Measurements from ENCODE around the gene TCL1B. TPM values are rescaled to one million over a fixed set of nuclear protein-coding genes. Genes with fewer than 3 reads are reported as not detected.

Gene TCL1B
- total and polyA plus RNA-seq, 2 experiments from 2014 or later = not detected

GRCh38 chr14:95686935-95687334, 709 bp downstream of the TCL1B start:
- no peak for DNase-seq
- Histone ChIP-seq H3K36me3 (ENCODE audit: low read depth) (no peaks in the 10 kb centered on the region), H4K20me1 (ENCODE audit: insufficient read depth) (no peaks in the 10 kb centered on the region), H3K4me2 (ENCODE audit: unreplicated experiment) (no peak overlapping the region), H3K27me3 (replicated peaks; ENCODE audit: insufficient read depth) (no peaks in the 10 kb centered on the region), H3K9ac (no peak overlapping the region), H3K9me2 (ENCODE audit: insufficient read depth) (no peaks in the 10 kb centered on the region), H3K4me3 (no peak overlapping the region), H3K4me1 (ENCODE audit: insufficient read depth) (no peaks in the 10 kb centered on the region), H3K9me3 (ENCODE audit: low read depth) (no peaks in the 10 kb centered on the region), H3K27ac (no peak overlapping the region), H2AFZ (no peak overlapping the region), H3K79me2 (ENCODE audit: insufficient read depth) (no peaks in the 10 kb centered on the region), H3F3A (ENCODE audit: insufficient read depth) (no peaks in the 10 kb centered on the region)
- in situ Hi-C loops (cut with MboI) = no loop called here
- 15 to 18% methylated on average over 2 of the region's 2 CpGs for WGBS, 2 experiments (ENCODE audit: low coverage in 1 of 2, low lambda C conversion rate in 2 of 2, missing lambda C conversion rate in 2 of 2)
- TF ChIP-seq EZH2 (IDR thresholded peaks at IDR 0.05; ENCODE audit: insufficient read depth, poor library complexity, severe bottlenecking) (no peak), EZH2phosphoT487 (IDR thresholded peaks at IDR 0.05; ENCODE audit: insufficient read depth, low read depth) (no peak)

- H2AFZ ChIP-seq = no peak overlapping the region
- H3K79me2 ChIP-seq (ENCODE audit: insufficient read depth) = no peaks in the 10 kb centered on the region
- no peaks in the 10 kb centered on the region for H3K4me1 ChIP-seq (ENCODE audit: insufficient read depth)
- H3K9me2 ChIP-seq (ENCODE audit: insufficient read depth) = no peaks in the 10 kb centered on the region
- H3K9ac ChIP-seq = no peak overlapping the region
- no peaks in the 10 kb centered on the region for H4K20me1 ChIP-seq (ENCODE audit: insufficient read depth)
- H3K27ac ChIP-seq = no peak overlapping the region
- no peaks in the 10 kb centered on the region for H3F3A ChIP-seq (ENCODE audit: insufficient read depth)
- H3K27me3 ChIP-seq (replicated peaks; ENCODE audit: insufficient read depth) = no peaks in the 10 kb centered on the region; the same call in 1 of the 2 replicates
- 39 to 41% methylated on average over 5 of the region's 5 CpGs for WGBS, 2 experiments (ENCODE audit: low coverage in 1 of 2, low lambda C conversion rate in 2 of 2, missing lambda C conversion rate in 2 of 2)
- no peak for TF ChIP-seq EZH2 (IDR thresholded peaks at IDR 0.05; ENCODE audit: insufficient read depth, poor library complexity, severe bottlenecking)
- H3K4me2 ChIP-seq (ENCODE audit: unreplicated experiment) = no peak overlapping the region
- no peak overlapping the region for H3K4me3 ChIP-seq
- DNase-seq = no peak
- in situ Hi-C loops (cut with MboI) = no loop called here
- no peaks in the 10 kb centered on the region for H3K9me3 ChIP-seq (ENCODE audit: low read depth)
- no peaks in the 10 kb centered on the region for H3K36me3 ChIP-seq (ENCODE audit: low read depth)
These were observed 3.2 kb downstream of the TCL1B start for GRCh38 chr14:95689441-95689840.

GRCh38 chr14:95690815-95691214, 4.6 kb downstream of the TCL1B start:
- DNase-seq = no peak
- Histone ChIP-seq H3K9ac (no peak overlapping the region), H3K27me3 (replicated peaks; ENCODE audit: insufficient read depth) (no peaks in the 10 kb centered on the region; the same call in 1 of the 2 replicates), H3K4me1 (ENCODE audit: insufficient read depth) (no peaks in the 10 kb centered on the region), H3F3A (ENCODE audit: insufficient read depth) (no peaks in the 10 kb centered on the region), H3K4me3 (no peak overlapping the region), H4K20me1 (ENCODE audit: insufficient read depth) (no peaks in the 10 kb centered on the region), H3K9me2 (ENCODE audit: insufficient read depth) (no peaks in the 10 kb centered on the region), H2AFZ (no peak overlapping the region), H3K27ac (no peak overlapping the region), H3K36me3 (ENCODE audit: low read depth) (no peaks in the 10 kb centered on the region), H3K4me2 (ENCODE audit: unreplicated experiment) (no peak overlapping the region), H3K79me2 (ENCODE audit: insufficient read depth) (no peaks in the 10 kb centered on the region), H3K9me3 (ENCODE audit: low read depth) (no peaks in the 10 kb centered on the region)
- WGBS, 2 experiments (ENCODE audit: low coverage in 1 of 2, low lambda C conversion rate in 2 of 2, missing lambda C conversion rate in 2 of 2) = 46 to 57% methylated on average over 10 of the region's 10 CpGs
- no peak for TF ChIP-seq EZH2phosphoT487 (IDR thresholded peaks at IDR 0.05; ENCODE audit: insufficient read depth, low read depth)
- no peak for TF ChIP-seq EZH2 (IDR thresholded peaks at IDR 0.05; ENCODE audit: insufficient read depth, poor library complexity, severe bottlenecking)
- in situ Hi-C loops (cut with MboI) = no loop called here

GRCh38 chr14:95691591-95691990, 5.4 kb downstream of the TCL1B start:
- Histone ChIP-seq H4K20me1 (ENCODE audit: insufficient read depth) (no peaks in the 10 kb centered on the region), H3K27me3 (replicated peaks; ENCODE audit: insufficient read depth) (no peaks in the 10 kb centered on the region; the same call in 1 of the 2 replicates), H3K27ac (no peak overlapping the region), H3K9me2 (ENCODE audit: insufficient read depth) (no peaks in the 10 kb centered on the region), H3F3A (ENCODE audit: insufficient read depth) (no peaks in the 10 kb centered on the region), H3K36me3 (ENCODE audit: low read depth) (no peaks in the 10 kb centered on the region), H2AFZ (no peak overlapping the region), H3K9me3 (ENCODE audit: low read depth) (no peaks in the 10 kb centered on the region), H3K79me2 (ENCODE audit: insufficient read depth) (no peaks in the 10 kb centered on the region), H3K4me1 (ENCODE audit: insufficient read depth) (no peaks in the 10 kb centered on the region), H3K9ac (no peak overlapping the region), H3K4me2 (ENCODE audit: unreplicated experiment) (no peak overlapping the region), H3K4me3 (no peak overlapping the region)
- no peak for DNase-seq
- WGBS, 2 experiments (ENCODE audit: low coverage in 1 of 2, low lambda C conversion rate in 2 of 2, missing lambda C conversion rate in 2 of 2) = 53 to 71% methylated on average over 9 to 10 of the region's 10 CpGs
- in situ Hi-C loops (cut with MboI) = no loop called here
- TF ChIP-seq EZH2 (IDR thresholded peaks at IDR 0.05; ENCODE audit: insufficient read depth, poor library complexity, severe bottlenecking) = no peak
- no peak for TF ChIP-seq EZH2phosphoT487 (IDR thresholded peaks at IDR 0.05; ENCODE audit: insufficient read depth, low read depth)

- no peak overlapping the region for H3K27ac ChIP-seq
- no peaks in the 10 kb centered on the region; the same call in 1 of the 2 replicates for H3K27me3 ChIP-seq (replicated peaks; ENCODE audit: insufficient read depth)
- no peaks in the 10 kb centered on the region for H3K4me1 ChIP-seq (ENCODE audit: insufficient read depth)
- H4K20me1 ChIP-seq (ENCODE audit: insufficient read depth) = no peaks in the 10 kb centered on the region
- no peaks in the 10 kb centered on the region for H3K9me3 ChIP-seq (ENCODE audit: low read depth)
- H2AFZ ChIP-seq = no peak overlapping the region
- no peaks in the 10 kb centered on the region for H3K36me3 ChIP-seq (ENCODE audit: low read depth)
- no peak for DNase-seq
- H3K79me2 ChIP-seq (ENCODE audit: insufficient read depth) = no peaks in the 10 kb centered on the region
- no peak overlapping the region for H3K4me2 ChIP-seq (ENCODE audit: unreplicated experiment)
- in situ Hi-C loops (cut with MboI) = no loop called here
- no peak for TF ChIP-seq EZH2phosphoT487 (IDR thresholded peaks at IDR 0.05; ENCODE audit: insufficient read depth, low read depth)
- no peak overlapping the region for H3K9ac ChIP-seq
- no peaks in the 10 kb centered on the region for H3K9me2 ChIP-seq (ENCODE audit: insufficient read depth)
- no peak overlapping the region for H3K4me3 ChIP-seq
- no peaks in the 10 kb centered on the region for H3F3A ChIP-seq (ENCODE audit: insufficient read depth)
- 57 to 59% methylated on average over 4 of the region's 4 CpGs for WGBS, 2 experiments (ENCODE audit: low coverage in 1 of 2, low lambda C conversion rate in 2 of 2, missing lambda C conversion rate in 2 of 2)
These were observed 5.9 kb downstream of the TCL1B start for GRCh38 chr14:95692109-95692508.
